ENCODE data around the gene DNAJC6. TPM values are rescaled to one million over a fixed set of nuclear protein-coding genes. Genes with fewer than 3 reads are reported as not detected.

Gene DNAJC6
- polyA plus RNA-seq, 1 donor (not counting 4 experiments of a cell fraction or from before 2014, with no cell fraction given) = 7.7 TPM

- Histone ChIP-seq H3K36me3 (ENCODE audit: control insufficient read depth in 2 of 2, extremely low read depth in 1 of 2, insufficient read depth in 2 of 2, low read length in 2 of 2) (no peaks in the 10 kb centered on the region), H3K27me3 (ENCODE audit: control insufficient read depth, extremely low read depth, insufficient read depth, low read length) (no peaks in the 10 kb centered on the region), H3K79me2 (ENCODE audit: control insufficient read depth, insufficient read depth, low read length) (no peaks in the 10 kb centered on the region), H3K9me1 (ENCODE audit: control insufficient read depth, extremely low read depth, insufficient read depth, low read length) (no peaks in the 10 kb centered on the region), H2AFZ (ENCODE audit: control insufficient read depth, low read length) (no peak overlapping the region), H3K27ac (ENCODE audit: control insufficient read depth, insufficient read depth, low read length) (no peak overlapping the region), H3K4me1 (ENCODE audit: control insufficient read depth, extremely low read depth, insufficient read depth, low read length) (peaks cover 19% of the 10 kb centered on the region), H4K20me1 (ENCODE audit: control insufficient read depth, extremely low read depth, insufficient read depth, low read length) (no peaks in the 10 kb centered on the region), H3K4me2 (ENCODE audit: control insufficient read depth, extremely low read depth, insufficient read depth, low read depth, low read length) (no peak overlapping the region), H3K9me3 (ENCODE audit: control insufficient read depth, low read depth, low read length) (no peaks in the 10 kb centered on the region), H3K4me3 (ENCODE audit: control insufficient read depth in 2 of 3, extremely low read depth in 1 of 3, insufficient read depth in 2 of 3, low read depth in 1 of 3, low read length in 3 of 3) (no peak overlapping the region), H3K9ac (ENCODE audit: control insufficient read depth, extremely low read depth, insufficient read depth, low read length) (no peak overlapping the region)
- dilution Hi-C loops (cut with MboI; ENCODE audit: extremely low pct_ligation_motif_present, low sequenced_read_pairs) = no loop called here
- DNase-seq (ENCODE audit: low read depth, low spot score) = no peak
- TF ChIP-seq EZH2 (IDR thresholded peaks at IDR 0.05; ENCODE audit: low read length) (no peak), CTCF (optimal IDR thresholded peaks at IDR 0.05 in 1 of 3, IDR thresholded peaks at IDR 0.05 in 1 of 3, conservative IDR thresholded peaks at IDR 0.05 in 1 of 3; ENCODE audit: extremely low read depth in 1 of 3, insufficient read depth in 2 of 3, low read length in 3 of 3) (no peak)
- FAIRE-seq = no peak
These were observed 32.0 kb downstream of the DNAJC6 start for GRCh38 chr1:65341381-65341780.

GRCh38 chr1:65343286-65343685 is 33.9 kb downstream of the DNAJC6 start:
- H3K27ac ChIP-seq (ENCODE audit: control insufficient read depth, insufficient read depth, low read length) = peak overlapping the region; percentile 58
- H4K20me1 ChIP-seq (ENCODE audit: control insufficient read depth, extremely low read depth, insufficient read depth, low read length) = no peaks in the 10 kb centered on the region
- H3K4me2 ChIP-seq (ENCODE audit: control insufficient read depth, extremely low read depth, insufficient read depth, low read depth, low read length) = peak overlapping the region; percentile 76
- H3K9ac ChIP-seq (ENCODE audit: control insufficient read depth, extremely low read depth, insufficient read depth, low read length) = peak overlapping the region; percentile 26
- no peaks in the 10 kb centered on the region for H3K9me3 ChIP-seq (ENCODE audit: control insufficient read depth, low read depth, low read length)
- no peaks in the 10 kb centered on the region for H3K9me1 ChIP-seq (ENCODE audit: control insufficient read depth, extremely low read depth, insufficient read depth, low read length)
- dilution Hi-C loops (cut with MboI; ENCODE audit: extremely low pct_ligation_motif_present, low sequenced_read_pairs) = no loop called here
- H3K36me3 ChIP-seq (ENCODE audit: control insufficient read depth in 2 of 2, extremely low read depth in 1 of 2, insufficient read depth in 2 of 2, low read length in 2 of 2) = no peaks in the 10 kb centered on the region
- peaks cover 19% of the 10 kb centered on the region for H3K4me1 ChIP-seq (ENCODE audit: control insufficient read depth, extremely low read depth, insufficient read depth, low read length)
- no peak for TF ChIP-seq CTCF (optimal IDR thresholded peaks at IDR 0.05 in 1 of 3, IDR thresholded peaks at IDR 0.05 in 1 of 3, conservative IDR thresholded peaks at IDR 0.05 in 1 of 3; ENCODE audit: extremely low read depth in 1 of 3, insufficient read depth in 2 of 3, low read length in 3 of 3)
- no peak for TF ChIP-seq EZH2 (IDR thresholded peaks at IDR 0.05; ENCODE audit: low read length)
- no peak overlapping the region for H2AFZ ChIP-seq (ENCODE audit: control insufficient read depth, low read length)
- H3K27me3 ChIP-seq (ENCODE audit: control insufficient read depth, extremely low read depth, insufficient read depth, low read length) = no peaks in the 10 kb centered on the region
- DNase-seq (ENCODE audit: low read depth, low spot score) (peak; percentile 25), FAIRE-seq (peak; percentile 93)
- H3K79me2 ChIP-seq (ENCODE audit: control insufficient read depth, insufficient read depth, low read length) = no peaks in the 10 kb centered on the region
- H3K4me3 ChIP-seq (ENCODE audit: control insufficient read depth in 2 of 3, extremely low read depth in 1 of 3, insufficient read depth in 2 of 3, low read depth in 1 of 3, low read length in 3 of 3) = peak overlapping the region in 2 of 3 experiments; percentile 8 to 39

Measured in keratinocyte (primary cell).